GM19025 (cell line): Measurements from ENCODE around the gene CDK6.
"Not testable (repeated sequence)": the region's sequence is repeated elsewhere in the genome, so short reads cannot be mapped to it uniquely, and the experiment has no call there.

ENCODE experiments used
- ATAC-seq: cut with Tn5 transposase; IDR thresholded peaks from one replicate; pipeline ENCODE4 v1.9.1; 2021; ENCODE audit warnings: mild to moderate bottlenecking, low read depth, moderate library complexity; ENCODE audit not compliant: unreplicated experiment

The CDK6 gene

DNA sequence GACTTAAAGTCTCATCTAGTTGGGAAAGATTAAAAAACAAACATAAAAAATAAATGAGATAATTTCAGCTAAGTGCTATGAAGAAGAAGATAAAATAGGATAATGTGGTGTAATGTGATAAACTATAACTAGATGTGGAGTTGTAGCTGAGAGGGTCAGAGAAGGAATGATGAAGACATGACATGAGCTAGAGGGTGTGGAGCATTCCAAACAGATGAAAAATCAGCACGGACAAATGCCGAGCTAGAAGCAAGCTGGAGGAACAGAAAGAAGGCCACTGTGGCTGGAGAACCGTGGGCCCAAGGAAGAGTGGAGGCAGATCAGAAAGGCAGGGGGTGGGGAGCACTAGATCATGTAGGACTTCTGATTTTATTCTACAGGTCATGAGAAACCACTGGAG, 70.6 kb downstream of the CDK6 start:
- ATAC-seq: no peak

DNA sequence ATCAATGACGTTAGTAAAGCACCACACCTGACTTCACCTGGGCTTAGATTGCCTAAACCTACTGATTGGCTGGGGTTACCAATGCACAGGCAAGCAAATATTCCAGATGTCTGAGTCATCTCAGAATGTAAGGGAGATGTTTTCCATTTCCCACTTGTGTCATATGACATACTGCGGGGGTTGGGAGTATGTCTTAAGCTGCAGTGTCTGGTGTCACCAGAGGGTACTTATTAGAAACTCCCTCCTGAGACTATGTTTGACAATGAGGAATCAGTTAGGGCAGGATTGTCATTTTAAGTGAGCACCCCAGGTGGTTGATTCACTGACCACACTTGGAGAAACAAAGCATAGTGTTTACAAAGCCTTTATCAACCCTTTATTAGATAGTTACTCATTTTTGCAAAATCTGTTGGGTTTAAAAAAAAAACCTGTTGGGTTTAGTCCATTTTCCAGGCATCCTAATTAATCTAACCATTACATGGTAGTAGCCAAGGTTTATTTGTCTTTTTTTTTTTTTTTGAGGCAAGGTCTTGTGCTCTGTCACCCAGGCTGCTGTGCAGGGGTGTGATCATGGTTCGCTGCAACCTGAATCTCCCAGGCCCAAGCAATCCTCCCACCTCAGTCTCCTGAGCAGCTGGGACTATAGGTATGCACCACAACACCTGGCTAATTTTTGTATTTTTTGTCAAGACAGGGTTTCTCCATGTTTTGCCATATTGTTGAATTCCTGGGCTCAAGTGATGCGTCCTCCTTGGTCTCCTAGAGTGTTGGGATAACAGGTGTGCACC, 72.5 kb downstream of the CDK6 start:
- ATAC-seq: no peak

DNA sequence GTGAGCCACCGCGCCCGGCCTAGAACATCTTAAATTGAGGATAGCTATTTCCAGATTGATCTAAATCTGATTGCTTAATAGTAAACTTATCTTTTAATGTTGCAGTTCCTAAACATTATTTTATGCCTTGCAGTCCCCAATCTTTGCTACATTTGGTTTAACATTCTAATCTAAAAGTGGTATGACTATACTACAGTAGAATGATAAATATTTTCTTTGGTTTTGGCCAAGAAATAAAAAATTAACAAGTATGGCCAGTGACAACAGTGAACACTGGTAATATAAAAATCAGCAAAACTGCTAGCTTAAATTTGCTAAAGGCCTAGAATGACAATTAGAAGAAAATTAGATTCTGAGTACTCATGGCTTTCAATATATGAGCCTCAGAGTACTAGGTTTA, 73.5 kb downstream of the CDK6 start:
- ATAC-seq: no peak

DNA sequence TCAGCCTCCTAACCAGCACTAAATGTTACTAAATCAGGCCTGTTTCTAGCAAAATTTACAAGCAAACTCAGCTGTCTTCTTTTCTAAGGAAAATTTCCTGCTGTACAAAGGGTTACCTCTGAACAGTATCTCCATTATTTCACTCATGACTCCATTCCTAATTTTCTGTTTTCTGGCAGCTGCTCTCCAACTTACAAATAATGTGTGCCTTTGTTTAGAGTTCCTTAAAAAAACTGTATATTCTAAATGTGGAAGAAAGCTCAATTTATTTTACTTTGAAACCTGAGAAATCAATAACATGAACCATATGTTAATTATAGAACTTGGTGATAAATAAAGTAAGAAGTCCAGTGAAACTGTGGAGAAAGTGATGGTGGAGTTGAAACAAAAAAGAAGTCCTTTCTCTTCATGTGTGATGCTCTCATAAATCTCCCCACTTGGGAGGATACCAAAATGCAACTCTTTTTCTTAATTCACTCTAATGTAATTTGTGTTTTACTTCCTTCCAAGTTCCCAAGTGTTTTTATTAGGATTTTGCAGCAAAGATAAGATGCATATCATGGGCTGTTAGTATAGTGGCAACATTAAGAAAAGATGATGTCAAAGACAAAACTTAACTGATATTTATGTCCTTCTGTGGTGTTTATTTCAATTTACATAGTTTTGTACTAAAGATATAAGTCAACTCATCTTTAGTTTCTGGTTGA, 74.8 kb downstream of the CDK6 start:
- no peak for ATAC-seq

DNA sequence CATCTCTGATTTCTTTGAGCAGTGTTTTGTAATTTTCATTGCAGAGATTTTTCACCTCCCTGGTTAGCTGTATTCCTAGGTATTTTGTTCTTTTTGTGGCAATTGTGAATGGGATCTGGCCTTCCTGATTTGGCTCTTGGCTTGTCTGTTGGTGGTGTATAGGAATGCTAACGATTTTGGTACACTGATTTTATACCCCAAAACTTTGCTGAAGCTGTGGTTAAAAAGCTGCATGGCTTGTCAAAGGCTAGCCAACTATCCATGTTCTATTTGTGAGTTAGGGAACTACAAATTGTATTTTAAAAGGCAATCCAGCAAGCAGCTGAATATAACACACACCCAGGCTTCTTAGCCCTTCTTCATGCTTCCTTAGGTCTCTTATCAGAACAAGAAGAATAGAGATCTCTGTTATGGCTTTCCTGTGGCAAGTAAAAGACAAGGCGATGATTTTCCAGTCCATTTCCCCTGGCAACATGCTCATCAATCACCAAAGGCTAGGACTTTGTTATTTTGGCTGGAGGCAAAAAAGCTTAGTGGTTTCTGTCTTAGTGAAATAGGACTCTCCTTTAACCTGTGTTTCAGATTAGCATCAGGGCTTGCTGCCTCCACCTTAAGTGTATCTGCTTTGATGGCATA, 77.5 kb downstream of the CDK6 start:
- ATAC-seq: no peak

DNA sequence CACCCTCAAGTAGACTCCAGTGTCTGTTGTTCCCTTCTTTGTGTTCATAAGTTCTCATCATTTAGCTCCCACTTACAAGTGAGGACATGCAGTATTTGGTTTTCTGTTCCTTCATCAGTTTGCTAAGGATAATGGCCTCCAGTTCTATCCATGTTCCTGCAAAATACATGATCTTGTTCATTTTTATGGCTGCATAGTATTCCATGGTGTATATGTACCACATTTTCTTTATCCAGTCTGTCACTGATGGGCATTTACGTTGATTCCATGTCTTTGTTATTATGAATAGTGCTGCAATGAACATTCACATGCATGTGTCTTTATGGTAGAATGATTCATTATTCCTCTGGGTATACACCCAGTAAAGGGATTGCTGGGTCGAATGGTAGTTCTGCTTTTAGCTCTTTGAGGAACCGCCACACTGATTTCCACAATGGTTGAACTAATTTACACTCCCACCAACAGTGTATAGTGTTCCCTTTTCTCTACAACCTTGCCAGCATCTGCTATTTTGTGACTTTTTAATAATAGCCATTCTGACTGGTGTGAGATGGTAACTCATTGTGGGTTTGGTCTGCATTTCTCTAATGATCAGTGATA, 79.0 kb downstream of the CDK6 start:
- not testable (repeated sequence) for ATAC-seq

DNA sequence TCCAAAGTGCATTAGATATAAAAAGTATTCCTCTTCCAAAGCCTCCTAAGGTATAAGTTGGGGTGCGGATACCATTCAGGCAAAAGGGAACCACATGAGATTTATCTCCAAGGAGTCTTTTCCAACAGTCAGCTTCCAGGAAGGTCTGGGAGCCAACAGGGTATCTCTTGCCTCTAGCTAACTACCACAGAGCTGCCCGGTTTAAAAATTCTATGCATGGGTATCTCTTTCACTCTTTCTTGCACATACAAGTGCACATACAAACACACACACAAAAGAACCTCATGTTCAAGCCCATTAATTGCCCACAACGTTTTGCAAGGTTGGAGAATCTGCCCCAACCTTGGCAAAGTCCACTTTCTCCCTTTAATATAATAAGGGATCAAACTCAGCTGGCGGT, 80.7 kb downstream of the CDK6 start:
- ATAC-seq: no peak

DNA sequence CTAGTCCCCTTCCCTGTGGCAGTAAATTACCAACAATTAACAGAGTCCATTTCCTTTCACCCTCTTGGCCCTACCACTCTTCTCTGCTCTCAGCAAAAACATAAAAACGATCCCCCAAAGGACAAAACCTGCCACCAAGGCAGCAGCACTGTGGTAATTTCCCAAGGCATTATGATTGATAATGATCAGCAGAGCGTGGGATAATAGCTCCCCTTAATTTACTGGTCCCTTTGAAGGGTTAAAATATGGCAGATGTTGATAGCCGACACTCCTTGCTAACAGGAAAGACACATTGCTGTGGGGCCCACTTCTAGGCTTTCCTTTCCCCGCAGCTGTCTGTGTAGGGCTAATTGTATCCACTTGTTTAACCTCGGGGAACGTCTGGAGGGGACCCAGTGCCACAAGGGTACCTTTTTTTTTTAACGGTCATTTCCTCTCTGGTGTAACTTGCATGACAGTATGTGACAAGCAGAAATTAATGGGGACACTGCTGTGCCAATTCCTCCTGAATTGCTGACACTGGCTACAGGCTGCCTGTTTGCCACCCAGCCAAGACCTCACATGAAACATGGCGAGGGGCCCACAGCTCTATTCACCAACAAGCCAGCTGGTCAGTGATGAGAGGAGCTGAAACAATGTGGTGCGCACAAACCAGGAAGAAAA, 81.3 kb downstream of the CDK6 start:
- ATAC-seq: no peak

DNA sequence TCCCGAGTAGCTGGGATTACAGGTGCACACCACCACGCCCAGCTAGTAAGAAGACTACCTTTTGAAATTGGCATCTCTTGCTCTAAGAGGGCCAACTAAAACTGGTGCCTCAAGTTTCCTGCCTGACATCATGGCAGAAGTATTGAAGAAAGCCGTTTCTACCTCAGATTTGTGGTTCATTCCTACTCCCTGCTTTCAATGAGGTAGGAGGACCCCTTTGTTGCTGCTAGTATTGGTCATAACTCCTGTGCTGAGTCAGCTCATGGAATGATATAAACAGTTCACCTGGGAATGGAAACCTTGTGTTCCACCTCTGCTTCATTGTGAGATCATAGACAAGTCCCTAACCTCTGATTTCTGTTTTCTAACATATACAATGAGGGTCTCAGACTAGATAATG, 82.8 kb downstream of the CDK6 start:
- no peak for ATAC-seq

DNA sequence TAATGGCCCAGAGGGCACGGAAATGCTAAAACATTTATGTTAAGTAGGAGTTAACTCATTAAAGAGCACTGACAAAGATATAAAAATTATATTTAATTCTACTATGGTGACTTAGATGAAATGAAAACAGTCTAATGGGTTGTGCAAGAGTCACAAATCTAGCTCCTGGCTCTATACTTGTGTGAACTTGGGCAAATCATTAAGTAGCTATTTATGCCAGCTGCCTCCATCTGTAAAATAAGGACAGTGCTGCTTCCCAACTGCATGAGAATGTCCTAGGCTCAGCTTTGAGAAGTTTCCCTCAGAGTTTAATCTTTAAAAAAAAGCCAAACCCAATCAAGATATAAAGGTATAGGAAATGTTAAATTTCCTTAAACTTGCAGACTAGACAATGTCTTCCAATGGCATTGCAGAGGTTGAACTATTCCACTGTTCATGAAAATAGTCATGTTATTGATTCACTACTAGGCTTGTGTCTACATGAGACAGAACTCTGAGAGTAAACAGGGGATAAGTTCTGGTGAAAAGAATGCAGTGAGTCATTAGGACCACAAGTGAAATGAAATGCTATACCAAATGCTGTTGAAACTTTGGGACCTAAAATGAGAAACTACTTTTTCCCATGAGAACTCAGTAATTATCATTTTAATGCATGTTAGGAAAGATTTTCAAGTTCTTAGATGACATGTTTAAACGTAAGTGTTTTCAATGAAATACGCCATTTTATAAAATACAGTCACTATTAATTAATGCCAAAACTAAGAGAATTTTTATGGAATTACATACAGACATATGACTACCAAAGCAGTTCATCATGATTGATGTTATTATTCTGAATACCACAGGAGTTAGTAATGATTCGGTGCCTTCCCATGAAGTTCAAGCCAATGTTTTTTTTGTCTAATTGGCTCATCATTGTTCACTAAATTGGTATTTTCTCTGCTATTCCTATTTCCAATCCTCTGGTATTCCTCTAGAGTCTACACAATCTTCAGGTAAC, 84.2 kb downstream of the CDK6 start:
- no peak for ATAC-seq

DNA sequence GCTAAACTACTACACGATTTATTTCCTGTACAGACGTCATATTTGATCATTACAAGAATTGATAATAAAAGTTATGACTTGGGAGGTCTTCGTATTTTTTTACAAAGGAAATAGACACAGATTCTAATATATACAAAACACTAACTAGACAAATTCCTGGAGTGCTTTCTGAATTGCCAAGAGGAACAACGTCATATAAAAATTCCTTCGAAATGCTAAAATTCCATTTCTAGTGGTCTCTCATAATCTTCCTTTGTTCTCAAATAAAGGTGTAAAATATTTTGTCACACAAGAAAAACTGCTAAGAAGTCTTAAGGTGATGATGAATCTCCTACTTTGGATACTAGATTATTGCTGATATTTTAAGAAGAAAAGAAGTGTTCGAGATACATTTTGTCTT, 85.4 kb downstream of the CDK6 start:
- ATAC-seq: no peak

DNA sequence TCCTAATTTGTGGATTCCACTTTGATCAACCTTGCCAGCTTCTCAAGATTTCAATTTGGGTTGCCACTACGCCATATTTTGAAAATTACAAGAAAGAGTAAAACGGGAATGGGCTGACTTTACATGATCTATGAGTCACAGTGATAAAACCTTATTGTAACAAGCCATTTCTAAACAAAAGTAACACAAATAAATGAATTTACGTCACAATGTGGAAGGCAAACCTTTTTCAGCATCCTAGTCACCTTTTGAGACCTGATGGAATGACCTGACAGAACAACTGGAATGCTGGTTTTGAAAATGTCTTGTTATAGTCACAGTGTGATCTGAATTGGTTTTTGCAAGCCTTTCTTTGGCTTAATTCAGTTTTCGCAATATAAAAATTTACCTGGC, 85.9 kb downstream of the CDK6 start:
- no peak for ATAC-seq

DNA sequence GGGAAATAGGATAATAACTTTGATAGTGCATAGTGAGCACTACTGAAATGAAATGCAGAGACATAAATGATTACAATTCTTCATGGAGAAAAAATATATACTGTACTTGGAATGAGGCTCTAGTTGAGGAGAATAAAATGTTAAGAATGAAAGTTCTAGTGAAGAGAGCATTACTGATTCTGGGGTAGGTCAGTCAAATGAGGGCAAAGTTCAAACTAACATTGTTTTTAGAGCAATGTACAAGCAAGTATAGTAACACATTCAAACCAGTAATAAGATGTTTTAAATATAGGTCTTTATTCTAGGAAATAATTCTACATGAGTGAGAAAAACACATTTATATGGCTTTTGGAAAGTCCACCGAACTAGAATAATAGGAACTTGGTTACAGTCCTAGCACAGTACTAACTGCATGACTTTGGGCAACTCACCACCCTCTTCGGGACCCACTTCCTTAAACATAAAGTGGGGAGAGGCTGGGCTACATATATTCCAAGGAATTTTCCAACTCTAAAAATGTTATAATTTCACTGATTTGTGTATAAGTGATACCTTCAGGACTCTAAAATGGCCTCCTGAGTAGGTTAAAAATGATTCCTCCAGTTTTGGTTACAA, 86.4 kb downstream of the CDK6 start:
- ATAC-seq: no peak

DNA sequence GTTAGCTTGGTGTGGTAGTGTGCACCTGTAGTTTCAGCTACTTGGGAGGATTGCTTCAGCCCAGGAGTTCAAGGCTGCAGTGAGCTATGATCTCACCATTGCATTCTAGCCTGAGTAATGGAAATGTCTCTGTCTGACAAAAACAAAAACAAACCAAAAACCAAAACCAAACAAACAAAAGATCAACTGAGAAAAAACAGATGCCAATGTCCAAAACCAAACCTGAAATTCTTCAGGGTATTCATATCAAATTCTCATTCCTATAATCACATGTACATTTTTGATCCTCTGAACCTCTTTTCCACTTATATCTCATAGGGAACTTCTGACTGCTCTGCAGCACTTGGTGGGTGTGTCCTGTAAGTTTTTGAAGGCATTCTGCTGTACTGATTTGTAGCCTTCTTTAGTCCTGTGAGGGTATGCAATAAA, 87.0 kb downstream of the CDK6 start:
- ATAC-seq: no peak

DNA sequence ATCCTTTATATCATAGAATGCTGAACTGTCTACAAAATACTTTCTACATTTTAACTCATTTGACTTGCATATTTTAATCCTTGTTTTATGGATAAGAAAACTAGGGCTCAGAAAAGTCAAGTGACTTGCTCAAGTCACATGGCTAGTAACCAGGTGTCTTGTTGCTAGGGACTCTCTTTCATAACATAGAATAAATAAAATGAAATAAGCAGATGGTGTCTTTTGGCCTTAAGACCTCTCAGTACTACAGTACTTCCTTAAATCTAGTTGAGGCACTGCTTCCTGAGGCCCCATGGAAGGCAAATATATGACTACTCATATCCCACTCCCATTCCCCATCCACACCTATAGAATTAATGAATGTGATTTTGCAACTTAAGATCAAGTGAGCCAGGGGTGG, 87.9 kb downstream of the CDK6 start:
- no peak for ATAC-seq

DNA sequence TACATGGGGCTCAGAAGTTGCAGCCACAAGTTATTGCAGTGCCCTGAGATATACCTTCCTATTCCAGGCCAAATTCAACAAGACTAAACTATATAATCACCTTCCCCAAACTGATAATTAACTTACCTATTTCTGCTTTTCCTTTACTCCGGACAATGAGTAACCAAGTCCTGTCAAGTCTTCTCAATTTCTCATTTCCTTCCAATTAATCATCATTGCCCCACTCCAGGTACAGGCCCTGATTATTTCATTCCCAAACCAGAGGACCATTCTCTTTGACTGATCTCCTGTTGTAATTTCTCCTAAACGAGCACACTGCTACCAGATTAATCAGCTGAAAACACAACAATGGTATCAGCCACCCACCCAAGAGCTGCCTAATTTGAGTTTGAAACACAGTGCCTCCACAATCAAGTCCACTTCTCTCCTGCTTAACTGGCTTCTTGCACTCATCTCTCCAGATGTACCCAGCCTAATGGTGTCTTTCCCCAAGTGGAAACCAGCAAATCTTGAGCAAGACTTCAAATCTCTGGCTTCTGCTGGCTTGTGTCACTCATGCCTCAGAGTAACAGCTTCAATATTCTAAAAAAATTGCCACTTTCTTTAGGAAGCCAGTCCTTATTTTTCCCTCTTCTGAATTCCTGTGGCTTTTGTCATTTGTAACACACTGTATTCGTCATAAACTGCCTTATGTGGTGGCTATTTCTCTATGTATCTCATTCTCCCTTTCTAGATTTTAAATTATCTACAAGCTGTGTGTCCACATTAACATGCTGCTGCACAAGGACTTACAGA, 89.1 kb downstream of the CDK6 start:
- ATAC-seq: no peak

DNA sequence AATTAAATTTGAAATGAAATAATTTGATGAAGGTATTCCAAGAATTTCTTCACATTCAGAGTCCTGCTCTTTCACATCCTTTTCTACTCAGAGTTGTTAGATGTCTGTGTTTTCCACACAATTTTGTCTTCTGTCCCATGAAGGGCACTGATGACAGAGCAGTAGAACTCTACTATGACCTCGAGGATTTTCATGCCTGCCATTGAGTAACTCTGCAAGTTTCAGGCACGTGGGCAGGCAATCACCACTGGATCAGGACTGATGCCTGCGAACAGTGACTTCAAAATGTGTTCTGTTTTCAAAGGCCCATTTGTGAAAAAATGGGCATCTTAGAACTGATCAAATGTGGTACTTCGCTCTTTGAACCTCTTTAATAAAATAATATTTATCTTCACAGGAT, 91.1 kb downstream of the CDK6 start:
- ATAC-seq: no peak

DNA sequence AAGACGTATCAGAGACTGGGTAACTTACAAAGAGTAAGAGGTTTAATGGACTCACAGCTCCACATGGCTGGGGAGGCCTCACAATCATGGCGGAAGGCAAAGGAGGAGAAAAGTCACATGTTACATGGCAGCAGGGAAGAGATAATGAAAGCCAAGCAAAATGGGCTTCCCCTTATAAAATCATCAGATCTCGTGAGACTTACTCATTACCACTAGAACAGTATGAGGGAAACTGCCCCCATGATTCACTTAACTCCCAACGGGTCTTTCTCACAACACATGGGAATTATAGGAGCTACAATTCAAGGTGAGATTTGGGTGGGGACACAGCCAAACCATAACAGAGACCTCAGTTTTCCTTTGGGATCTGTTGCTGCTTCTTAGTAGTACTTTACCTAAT, 92.2 kb downstream of the CDK6 start:
- ATAC-seq: not testable (repeated sequence)
